T-helper 9 cell (primary cell): Measurements from ENCODE around the gene ANP32A.
"Not testable (repeated sequence)": the region's sequence is repeated elsewhere in the genome, so short reads cannot be mapped to it uniquely, and the experiment has no call there.

Experiments used
- DNase-seq: peaks from one replicate; pipeline ENCODE4 v3.0.0-alpha.2; 2020
- total RNA-seq, 2 donors: gene quantifications; one replicate each; lab custom pipeline; 2026; lab: John Stamatoyannopoulos, UW

Gene ANP32A
- 59.6 to 118 reads per million in 2 donors for total RNA-seq

DNA sequence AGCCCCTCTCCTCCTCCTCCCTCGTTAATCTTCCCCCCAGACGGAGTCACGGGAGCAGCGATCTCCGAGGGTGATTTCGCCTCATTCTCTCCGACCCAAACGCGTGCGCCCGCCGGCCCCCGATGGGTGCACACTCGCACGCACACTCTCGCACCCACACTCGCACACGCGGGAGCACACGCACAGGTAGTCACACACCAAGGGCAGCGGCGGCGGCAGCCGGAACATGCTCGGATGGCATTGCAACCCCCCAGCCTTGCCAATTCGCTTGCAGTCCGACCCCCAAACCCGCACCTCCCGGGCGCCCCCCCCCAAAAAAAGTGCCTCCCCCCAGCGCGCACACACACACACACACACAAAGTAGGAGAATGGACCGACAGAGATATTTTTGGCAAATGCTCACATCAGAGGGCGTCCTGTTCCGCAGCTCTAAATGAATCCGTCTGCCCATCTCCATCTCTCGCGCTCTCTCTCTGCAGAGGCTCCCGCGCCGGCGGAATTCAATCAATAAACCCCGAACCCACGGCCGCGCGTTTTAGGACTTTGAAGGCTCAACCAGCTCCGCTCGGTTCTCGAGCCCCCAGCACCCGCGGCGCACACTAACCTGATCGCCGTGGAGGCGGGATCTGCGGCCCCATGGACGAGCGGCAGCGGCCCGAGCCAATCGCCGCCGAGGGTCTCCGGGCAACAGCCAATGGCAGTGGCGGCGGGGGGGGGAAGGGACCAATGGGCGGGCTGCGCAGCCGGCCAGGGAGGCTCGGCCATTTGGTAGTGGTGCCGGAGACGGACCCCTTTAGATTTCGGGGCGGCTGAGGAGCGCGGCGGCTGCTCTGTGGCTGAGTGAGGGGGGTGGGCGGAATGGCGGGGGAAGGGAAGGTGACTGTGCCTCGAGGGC is at the start of gene ANP32A:
Gene ANP32A, minus strand, starts transcription at position 601 of the 895 bp plus-strand sequence. Its CDS starts 144 bp downstream, at position 457.
- peak; percentile 97 for DNase-seq

DNA sequence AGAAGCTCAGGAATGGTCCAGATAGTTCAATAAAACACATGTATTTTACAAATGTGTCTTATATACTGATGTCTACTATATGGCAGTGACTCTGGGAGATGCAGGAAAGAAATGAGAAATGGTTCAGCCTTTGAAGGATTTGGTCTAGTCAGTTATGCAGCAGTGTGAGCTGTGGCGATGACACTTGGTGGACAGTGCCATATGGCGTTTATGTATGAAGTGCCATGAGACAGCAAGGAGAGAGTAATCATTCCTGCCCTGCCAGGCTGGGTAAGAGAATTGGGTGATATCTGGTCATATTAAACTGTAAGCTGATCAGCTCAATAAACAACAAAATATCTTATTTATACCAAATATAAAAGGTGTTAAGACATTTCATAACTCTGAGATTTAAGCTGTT is 47.6 kb upstream of the ANP32A start:
- DNase-seq, result no peak

DNA sequence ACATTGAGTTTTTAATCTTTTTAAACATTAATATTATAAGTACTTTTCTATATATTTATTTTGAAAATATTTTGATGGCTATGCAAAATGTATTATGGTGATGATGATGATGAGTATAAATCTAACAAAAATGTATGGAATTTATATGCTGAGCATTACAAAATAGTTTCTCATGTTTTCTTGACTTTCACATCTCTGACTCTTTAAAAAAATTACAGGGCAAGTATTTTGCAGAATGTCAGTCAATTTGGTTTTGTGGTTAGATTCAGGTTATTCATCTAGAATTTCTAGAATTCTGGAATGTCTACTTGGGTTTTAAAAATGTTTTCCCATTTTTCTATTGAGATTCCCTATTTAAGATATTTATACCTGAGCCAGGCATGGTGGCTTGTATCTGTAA is 41.7 kb upstream of the ANP32A start:
- no peak for DNase-seq

DNA sequence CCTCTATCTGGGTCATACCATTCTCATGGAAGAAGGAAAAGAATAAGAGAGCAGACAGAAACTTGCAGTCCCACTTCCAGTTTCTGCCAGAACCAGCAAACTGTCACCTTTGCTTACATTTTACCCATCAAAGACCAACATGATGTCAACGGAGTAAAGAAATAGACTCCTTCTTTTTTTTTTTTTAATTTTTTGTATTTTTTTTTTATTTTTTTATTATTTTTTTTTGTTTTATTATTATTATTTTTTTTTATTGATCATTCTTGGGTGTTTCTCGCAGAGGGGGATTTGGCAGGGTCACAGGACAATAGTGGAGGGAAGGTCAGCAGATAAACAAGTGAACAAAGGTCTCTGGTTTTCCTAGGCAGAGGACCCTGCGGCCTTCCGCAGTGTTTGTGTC is 38.0 kb upstream of the ANP32A start:
- not testable (repeated sequence) for DNase-seq

DNA sequence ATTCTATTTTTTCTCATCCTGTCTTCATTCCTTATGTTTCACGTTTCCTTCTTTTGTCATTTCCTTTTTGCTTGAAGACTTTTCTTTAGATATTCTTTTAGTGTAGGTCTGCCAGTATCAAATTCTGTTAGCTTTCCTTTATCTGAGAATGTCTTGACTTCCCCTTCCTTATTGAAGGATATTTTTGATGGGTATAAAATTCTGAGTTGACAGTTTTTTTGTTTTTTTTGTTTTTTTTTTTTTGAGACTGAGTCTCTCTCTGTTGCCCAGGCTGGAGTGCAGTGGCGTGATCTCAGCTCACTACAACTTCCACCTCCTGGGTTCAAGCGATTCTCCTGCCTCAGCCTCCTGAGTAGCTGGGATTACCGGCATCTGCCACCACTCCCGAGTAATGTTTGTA is 36.7 kb upstream of the ANP32A start:
- not testable (repeated sequence) for DNase-seq

DNA sequence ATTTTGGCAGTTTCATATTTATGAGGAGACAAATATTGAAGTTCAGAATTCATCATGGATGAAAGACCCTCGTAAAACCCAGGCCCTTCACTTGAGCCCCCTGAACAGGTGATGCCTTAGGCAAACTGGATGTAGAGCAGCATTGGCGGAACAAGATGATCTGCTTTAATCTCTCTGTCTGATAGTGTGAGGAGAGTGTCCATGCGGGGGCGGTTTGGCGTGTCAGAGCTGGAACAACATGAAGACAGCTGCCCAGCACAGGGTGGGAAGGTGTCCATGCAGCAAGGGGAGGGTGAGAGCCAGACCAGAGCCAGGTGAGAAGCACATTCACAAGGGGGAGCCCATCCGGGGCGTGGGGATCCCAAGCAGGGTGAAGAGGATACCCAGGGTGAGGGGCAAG is 31.8 kb upstream of the ANP32A start:
- DNase-seq, result no peak

DNA sequence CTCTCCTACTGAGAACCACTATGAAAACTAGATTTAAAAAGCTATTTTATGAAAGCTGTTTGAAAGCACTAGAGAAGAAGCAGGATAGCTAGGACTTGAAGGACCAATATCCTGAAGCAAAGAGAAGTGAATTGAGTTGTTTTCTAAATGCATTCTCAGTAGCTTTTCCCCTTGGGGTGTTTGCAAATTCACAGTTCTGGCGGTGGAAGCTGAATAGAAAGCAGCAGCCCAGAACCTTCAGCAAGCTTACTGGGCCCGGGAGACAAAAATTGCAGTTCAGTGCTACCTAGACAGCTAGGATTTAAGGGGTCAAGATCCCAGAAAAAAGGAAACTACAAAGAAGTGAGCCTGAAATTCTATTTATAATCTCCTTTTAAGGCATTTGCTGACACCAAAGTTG is 31.3 kb upstream of the ANP32A start:
- DNase-seq, result no peak

DNA sequence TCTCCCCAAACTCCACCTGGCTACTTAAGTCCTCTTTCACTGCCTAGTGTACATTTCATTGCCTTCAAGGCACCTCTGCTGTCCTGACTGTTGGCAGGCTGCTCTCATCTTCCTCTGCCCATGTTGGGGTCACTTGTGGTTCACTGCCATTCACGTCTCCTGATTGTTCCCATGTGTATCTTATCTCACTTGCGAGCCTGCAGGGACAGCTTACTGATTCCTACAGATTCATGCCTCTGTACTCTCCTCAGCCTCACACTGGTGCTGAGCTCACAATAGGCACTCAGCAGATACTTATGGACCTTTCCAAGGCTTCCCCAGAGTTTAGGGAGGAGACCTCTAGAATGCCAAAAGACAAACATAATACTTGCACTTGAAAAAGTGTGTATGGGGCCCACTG is 28.8 kb upstream of the ANP32A start:
- no peak for DNase-seq

DNA sequence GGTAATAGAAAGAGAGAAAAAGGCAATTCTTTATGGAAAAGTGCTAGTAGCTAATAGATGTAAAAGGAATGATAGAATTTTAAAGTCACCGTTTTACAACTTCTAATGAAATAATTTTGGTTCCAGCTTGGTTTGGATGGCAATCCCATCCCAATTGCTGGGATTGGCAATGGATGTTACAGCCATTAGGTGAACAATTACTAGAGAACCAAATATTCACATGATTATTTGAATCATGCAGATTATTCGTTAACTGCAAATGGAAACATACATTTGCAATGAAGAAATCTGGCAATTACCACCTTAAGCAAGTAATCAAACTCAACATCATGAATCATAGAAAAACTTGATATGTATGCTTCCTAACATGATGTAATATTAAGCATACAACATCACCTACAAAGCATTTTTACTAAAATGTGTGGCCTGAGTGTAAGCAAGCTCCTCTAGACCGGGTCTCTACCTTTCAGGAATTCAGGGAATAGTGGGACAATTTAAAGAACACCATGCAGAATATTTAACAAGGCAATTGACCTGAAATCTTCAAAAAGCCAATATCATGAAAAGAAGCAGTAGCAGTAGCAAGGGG is 26.2 kb upstream of the ANP32A start:
- DNase-seq, result no peak

DNA sequence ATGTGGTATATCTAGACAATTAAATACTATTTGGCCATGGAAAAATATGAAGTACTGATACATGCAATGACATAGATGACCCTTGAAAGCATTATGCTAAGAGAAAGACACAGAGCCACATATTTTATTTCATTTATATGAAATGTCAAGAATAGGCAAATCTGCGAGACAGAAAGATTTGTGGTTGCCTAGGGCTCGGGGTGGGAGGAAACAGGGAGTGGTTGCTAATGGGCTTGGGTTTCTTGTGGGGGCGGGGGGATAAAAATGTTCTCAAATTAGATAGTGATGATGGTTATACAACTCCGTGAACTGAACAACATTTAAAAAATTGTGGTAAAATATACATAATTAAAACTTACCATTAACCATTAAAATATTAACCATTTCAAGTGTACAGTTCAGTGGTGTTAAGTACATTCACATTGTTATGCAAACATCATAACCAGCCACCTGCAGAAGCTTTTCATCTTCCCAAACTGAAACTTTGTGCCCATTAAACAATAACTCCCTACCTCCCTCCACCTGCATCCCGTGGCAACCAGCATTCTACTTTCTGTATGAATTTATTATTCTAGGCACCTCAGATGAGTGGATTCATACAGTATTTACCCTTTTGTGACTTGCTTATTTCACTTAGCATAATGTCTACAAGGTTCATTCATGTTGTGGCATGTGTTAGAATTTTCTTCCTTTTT is 24.3 kb upstream of the ANP32A start:
- DNase-seq, result no peak

DNA sequence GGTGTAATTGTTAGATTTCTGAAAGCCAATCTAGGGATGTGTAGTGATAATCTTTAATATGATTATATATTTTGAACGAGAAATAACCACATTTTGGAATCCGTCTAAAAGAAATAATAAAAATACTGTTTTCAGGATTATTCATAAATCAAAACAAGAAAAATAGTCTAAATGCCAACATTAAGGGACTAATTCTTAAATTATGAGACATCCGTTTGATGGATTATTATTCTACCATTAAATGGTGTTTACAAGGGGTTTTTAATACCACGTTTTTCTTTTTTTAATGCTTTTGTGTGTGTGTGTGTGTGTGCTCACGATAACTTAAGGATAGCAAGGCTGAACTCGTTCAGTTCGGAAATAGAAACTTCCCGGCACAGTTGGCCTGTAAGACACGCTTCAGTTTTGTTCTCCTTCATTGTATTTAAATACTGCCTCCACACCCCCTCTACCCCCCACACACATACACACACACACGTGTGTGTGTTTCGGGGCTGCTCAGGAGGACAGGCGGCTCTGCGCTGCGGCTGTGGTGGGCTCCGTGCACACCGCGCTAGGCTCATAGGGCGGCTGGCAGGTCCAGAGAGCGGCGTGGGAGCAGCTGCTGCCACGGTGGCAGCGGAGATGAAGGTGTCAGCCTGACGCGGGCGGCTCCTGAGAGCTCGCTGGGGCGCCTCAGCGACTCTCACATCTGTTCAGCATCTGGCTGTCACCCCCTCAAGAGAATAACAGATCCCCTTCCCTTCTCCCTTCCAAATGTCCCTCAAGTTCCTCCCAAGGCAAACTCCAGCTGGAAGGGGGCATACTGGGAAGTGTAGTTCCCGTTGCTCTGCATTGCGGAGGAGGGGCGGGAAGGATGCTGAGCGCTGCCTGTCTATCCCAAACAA is 23.0 kb upstream of the ANP32A start:
- DNase-seq, result peak; percentile 13

DNA sequence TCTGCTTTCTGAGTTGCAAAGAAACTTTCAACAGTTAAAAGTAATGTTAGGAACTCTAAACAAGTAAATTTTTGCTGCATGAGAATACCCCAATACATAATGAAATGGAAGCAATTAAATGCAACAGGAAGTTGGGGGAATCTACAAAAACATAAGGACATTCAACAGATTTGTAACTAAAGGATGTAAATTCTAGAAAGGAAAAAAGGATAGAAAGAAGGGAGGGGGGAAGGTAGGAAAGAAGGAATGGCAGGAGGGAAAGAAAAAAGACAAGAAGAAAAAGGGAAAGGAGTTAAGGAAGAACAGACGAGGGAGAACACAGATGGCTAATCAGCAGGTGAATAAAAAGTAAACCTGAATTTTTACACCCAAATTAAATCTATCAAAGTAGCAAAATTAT is 22.3 kb upstream of the ANP32A start:
- DNase-seq, result no peak

DNA sequence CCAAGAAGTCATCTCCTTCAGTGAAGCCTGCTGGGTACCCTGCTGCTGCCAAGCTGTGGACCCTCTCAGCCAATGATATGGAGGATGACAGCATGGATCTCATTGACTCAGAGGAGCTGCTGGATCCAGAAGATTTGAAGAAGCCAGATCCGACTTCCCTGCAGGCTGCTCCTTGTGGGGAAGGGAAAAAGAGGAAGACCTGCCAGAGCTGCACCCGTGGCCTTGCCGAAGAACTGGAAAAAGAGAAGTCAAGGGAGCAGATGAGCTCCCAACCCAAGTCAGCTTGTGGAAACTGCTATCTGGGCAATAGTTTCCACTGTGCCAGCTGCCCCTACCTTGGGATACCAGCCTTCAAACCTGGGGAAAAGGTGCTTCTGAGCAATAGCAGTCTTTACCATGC is 13.7 kb upstream of the ANP32A start:
- DNase-seq, result no peak

DNA sequence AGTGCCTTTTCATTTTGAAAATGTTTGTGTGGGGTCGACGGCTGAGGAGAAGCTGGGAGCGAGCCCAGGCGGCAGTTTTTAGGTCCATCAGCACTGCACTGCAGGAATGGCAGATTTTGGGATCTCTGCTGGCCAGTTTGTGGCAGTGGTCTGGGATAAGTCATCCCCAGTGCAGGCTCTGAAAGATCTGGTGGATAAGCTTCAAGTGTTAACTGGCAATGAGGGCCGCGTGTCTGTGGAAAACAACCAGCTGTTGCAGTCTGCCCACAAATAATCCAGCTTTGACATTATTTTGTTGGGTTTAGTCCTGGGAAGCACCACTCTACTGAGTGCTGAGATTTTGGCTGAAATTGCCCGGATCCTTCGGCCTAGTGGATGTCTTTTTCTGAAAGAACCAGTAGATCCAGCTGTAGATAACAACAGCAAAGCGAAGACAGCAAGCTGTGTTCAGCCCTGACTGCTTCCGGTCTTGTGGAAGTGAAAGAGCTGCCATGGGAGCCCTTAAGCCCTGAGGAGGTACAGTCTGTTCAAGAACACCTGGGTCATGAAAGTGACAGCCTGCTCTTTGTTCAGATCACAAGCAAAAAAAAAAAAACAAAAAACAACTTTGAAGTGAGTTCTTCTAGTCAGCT is 13.1 kb upstream of the ANP32A start:
- no peak for DNase-seq

DNA sequence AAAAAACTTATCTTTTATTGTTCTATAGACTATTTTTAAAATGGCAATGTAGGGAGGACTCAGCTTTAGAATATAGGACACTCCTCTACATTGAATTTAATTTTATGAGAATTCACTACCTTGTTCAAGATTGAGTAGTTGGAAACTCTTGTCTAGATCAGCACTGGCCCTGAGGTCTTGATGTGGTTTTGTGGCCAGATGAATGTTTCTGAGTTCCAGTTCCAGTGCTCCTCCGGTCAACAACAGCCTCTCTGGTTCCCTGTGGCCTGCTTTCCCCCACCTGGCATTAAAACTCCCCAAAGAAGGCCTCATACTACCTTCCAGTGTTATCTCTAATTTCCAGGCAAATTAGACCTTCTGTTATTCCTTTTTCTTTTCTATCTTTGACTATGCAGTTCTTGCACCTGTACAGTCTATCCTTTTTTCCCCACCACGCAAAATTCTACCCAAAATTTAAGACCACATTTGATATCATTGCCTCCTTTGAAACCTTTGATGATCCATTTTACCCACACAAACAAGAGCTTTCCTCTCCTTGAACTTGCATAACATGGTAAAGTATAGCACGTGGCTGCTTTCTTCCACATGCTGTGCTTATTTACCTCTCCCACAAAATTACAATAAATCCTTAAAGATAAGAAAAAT is 9.6 kb upstream of the ANP32A start:
- DNase-seq, result no peak

DNA sequence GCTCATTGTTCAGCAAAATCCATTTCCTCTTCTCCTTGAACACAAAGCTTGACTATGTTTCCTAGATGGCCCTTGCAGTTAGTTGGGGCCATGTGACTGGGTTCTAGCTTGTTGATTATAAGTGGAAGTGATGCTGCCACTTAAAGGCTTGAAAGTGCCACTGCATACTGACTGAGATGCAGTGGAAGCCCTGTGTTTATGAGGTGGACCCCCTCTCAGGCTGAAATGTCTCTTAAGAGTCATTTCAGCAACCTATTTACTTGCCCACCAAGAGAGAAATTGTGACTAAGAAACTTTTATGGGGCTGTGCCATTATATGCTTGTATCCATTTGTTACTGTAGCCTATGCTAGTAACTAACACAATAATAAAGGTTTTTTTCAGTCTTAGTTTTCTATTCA is 8.4 kb upstream of the ANP32A start:
- DNase-seq, result no peak

DNA sequence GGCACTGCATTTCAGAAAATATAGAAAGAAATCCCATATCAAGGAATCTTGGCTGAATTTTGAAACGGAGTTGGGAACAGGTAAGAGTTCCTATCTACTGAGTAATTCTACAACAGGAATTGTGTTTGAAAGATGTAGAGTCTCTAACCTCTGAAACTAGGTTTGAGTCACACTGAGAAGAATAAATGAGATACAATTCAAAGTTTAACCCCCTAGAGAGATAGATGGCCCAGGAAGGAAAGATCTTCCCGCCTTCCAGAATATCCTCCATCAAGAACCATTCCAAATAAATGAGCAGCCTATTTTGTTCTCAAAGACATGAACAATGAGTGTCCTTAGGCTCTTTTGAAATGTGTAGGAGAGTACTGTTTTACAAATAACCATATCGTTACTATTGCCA is 2.9 kb upstream of the ANP32A start:
- no peak for DNase-seq

DNA sequence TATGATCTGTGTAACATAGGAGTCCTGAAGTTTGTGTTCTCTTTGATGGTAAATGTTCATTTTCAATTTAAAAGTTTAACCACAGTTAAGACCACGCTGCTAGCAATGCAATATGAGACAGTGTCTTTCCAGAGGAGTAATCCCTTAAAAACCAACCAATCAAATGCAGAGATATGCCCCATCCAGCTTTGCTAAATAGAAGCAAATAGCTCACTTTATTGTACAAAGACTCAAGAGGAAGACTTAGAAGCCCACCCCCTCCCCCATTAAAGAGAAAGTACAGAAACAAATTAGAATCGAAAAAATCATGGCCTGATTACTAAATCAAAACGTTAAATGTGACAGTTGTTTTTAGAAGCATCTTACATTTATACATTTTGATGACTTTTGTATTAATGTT is 2.1 kb upstream of the ANP32A start:
- no peak for DNase-seq

DNA sequence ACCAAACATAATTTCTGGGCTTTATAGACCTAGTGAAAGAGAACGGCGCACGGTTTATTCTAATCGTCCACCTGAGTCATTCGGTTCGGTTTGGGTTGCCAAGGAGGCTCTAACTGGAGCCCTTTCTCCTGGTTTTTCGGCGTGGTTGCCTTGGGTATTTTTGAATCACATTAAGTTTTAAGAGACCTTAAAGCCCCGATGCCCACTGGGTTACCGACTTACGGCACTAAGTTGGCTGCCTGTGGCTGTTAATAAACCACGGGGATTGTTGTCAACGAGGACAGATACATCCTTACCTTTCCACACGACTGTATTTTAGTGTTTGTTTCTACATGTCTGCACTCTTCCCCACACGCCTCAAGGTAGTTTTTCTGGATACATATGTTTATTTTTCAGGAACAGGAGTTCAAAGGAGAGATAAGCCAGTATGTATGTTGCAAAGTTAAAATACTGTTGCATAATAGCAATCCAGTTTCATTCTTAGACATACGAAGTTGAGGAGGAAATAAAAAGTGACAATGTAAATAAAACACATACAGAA is 1.2 kb upstream of the ANP32A start:
- DNase-seq, result no peak

DNA sequence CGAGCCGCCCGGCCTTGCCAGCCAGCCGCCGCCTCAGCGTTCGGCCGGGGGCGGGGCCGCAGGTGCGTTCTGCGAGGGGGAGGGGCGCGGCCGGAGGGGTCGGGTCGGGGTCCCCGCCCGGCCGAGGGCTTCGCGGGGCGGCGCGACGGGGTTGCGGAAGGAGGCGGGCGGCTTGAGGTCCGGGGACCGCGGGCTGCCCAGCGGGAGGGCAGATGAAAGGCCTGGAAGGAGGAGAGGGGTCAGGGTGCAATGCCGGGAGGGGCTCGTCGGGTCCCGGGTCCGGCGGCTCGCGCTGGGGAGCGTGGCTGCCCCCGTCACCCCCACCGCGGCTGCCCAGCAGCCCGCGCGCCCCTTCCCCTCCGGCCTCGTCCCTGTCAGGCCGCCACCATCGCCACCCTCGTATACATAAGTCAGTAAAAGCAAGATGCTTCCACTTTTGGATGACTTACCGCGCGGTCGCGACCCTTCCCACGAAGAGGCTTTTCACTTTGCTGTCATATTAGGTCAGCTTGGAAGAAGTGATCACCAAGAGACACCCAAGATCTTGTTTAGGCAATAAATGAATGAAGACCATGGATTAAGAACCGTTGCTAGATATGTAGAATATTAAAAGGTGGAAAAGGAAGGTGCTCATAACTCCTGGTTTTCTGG is 620 bp upstream of the ANP32A start:
- no peak for DNase-seq
